Ectodermal cell (in vitro differentiated cells): ENCODE measurements around the gene AGR3. TPM values are rescaled to one million over a fixed set of nuclear protein-coding genes. Genes with fewer than 3 reads are reported as not detected.

ENCODE experiments used
- H3K27ac ChIP-seq: 2 replicates; pipeline ENCODE4 v1.7.0; 2013; ENCODE audit warnings: mild to moderate bottlenecking, low read depth, low read length; ENCODE audit not compliant: insufficient read depth, poor library complexity, severe bottlenecking
- H3K27me3 ChIP-seq: 2 replicates; pipeline ENCODE4 v1.7.0; 2013; ENCODE audit warnings: mild to moderate bottlenecking, low read length; ENCODE audit not compliant: insufficient read depth, control insufficient read depth, poor library complexity, severe bottlenecking
- H3K36me3 ChIP-seq: one replicate; pipeline ENCODE4 v1.7.0; 2013; ENCODE audit warnings: low read length; ENCODE audit not compliant: control insufficient read depth, insufficient read depth
- H3K4me1 ChIP-seq: one replicate; pipeline ENCODE4 v1.7.0; 2013; ENCODE audit warnings: low read length; ENCODE audit not compliant: control insufficient read depth, insufficient read depth
- H3K4me3 ChIP-seq: 2 replicates; pipeline ENCODE4 v1.7.0; 2013; ENCODE audit warnings: low read depth, low read length, control low read depth; ENCODE audit not compliant: insufficient read depth
- H3K9me3 ChIP-seq: 2 replicates; pipeline ENCODE4 v1.7.0; 2013; ENCODE audit warnings: mild to moderate bottlenecking, low read length, moderate library complexity; ENCODE audit not compliant: control insufficient read depth
- WGBS, 2 experiments: methylation state at CpG; one replicate each; pipeline ENCODE4 v1.1.7; 2013; ENCODE audit warnings: missing lambda C conversion rate in 2 of 2; 5-methylcytosine and 5-hydroxymethylcytosine counted together
- polyA plus RNA-seq, 4 experiments: library from polyadenylated mRNA; stranded (reverse); fragments of 50-300 nt; gene quantifications; one replicate each; pipeline ENCODE4 v1.2.3, GENCODE V29; 2013

AGR3 gene
- polyA plus RNA-seq (2013, experiment 1 of 4), result not detected
- not detected for polyA plus RNA-seq (2013, experiment 2 of 4)
- not detected for polyA plus RNA-seq (2013, experiment 3 of 4)
- not detected for polyA plus RNA-seq (2013, experiment 4 of 4)

DNA sequence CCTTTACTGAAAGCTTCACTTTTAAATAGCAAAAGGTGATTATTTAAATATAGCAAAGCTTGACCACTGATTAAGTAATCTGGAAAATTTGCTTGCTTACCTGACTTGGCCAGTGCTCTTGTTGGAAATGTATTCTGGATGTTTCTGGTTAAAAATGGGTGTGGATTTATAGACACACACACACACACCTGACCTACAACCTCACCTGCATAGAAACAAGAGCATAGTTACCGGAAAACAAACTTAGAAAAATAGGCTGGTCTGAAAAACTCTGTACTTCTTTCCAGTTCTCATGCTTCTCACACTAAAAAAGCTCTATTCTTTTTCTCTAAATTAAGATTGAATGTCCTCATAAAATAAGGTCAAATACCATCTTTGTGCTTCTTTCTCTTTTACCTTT is at the start of gene AGR3:
Gene AGR3, minus strand, starts transcription at position 140 of the 400 bp plus-strand sequence. CDS start 3,365 bp downstream, outside the sequence.
- no peaks in the 10 kb centered on the region for H3K9me3 ChIP-seq
- H3K27ac ChIP-seq, result no peak within 1 kb of the TSS
- no peaks in the 10 kb centered on the region for H3K4me1 ChIP-seq
- H3K4me3 ChIP-seq, result no peak within 1 kb of the TSS
- 100% methylated on average over 1 of the region's 1 CpG for WGBS, 2 experiments
- no peaks in the 10 kb centered on the region for H3K36me3 ChIP-seq
- no peaks in the 10 kb centered on the region for H3K27me3 ChIP-seq

DNA sequence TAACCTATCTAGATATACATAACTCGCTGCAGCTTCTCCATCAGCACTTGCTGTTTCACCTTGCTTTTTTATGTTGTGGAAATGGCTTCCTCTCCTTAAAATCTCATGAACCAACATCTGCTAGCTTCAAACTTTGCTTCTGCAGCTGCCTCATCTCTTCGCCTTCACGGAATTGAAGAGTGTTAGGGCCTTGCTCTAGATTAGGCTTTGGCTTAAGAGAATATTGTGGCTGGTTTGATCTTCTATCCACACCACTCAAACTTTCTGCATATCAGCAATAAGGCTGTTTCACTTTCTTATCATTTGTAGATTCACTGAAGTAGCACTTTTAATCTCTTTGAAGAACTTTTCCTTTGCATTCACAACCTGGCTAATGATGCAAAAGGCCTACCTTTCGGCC is 49.2 kb upstream of the AGR3 start:
- no peaks in the 10 kb centered on the region for H3K4me1 ChIP-seq
- H3K9me3 ChIP-seq, result no peaks in the 10 kb centered on the region
- WGBS, 2 experiments, result 98% methylated on average over 4 of the region's 4 CpGs
- no peak overlapping the region for H3K4me3 ChIP-seq
- H3K27ac ChIP-seq, result no peak overlapping the region
- no peaks in the 10 kb centered on the region for H3K27me3 ChIP-seq
- no peaks in the 10 kb centered on the region for H3K36me3 ChIP-seq

DNA sequence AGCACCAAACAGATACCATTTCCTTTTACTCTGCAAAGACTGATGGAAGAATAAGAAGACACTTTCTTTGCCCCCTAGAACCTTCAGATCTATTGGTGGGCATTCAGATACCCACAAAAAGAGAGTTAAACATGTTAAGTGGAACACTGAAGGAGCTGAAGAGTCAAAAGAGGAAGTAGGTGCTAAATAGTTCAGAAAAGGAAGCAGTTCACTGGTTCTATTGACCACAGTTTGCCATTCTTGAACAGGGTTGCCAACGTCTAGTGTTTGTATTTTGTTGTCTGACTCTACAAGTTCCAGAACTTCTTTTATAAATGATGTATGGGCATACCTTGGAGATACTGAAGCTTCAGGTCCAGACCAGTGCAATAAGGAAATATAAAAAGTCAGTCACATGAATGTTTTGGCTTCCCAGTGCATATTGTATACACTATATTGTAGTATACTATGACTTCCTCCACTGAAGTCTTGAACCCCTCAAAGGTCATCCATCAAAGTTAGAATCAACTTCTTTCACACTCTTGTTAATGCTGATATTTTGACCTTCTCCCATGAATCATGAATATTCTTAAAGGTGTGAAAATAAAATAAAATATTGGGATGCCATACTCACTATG is 47.5 kb upstream of the AGR3 start:
- Histone ChIP-seq H3K27ac (no peak overlapping the region), H3K36me3 (no peaks in the 10 kb centered on the region)
- 86 to 88% methylated on average over 1 of the region's 1 CpG for WGBS, 2 experiments

DNA sequence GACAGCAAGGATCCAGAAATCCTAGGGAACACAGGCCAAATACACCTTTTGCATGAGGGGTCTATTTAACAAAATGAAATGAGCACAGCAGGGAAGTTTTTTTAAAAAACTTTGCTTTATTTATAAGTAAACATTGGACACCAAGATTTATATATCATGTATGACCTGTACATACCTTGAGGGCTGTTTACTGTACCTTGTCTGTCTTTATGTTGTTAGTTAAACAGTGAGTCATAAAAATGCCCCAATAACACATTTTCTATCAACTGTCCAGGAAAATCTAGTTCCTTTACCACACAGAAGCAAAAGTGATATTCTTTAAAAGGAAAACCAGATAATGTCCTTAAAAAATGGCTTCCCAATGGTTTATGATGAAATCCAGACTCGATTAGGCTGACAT is 45.1 kb upstream of the AGR3 start:
- H3K27me3 ChIP-seq, result no peaks in the 10 kb centered on the region
- H3K9me3 ChIP-seq, result no peaks in the 10 kb centered on the region
- 89 to 100% methylated on average over 1 of the region's 1 CpG for WGBS, 2 experiments
- no peaks in the 10 kb centered on the region for H3K4me1 ChIP-seq
- no peak overlapping the region for H3K27ac ChIP-seq
- H3K36me3 ChIP-seq, result no peaks in the 10 kb centered on the region
- no peak overlapping the region for H3K4me3 ChIP-seq

More for the DNA sequence above, 47.5 kb upstream of the AGR3 start:
- H3K4me3 ChIP-seq, result no peak overlapping the region
- no peaks in the 10 kb centered on the region for H3K9me3 ChIP-seq
- no peaks in the 10 kb centered on the region for H3K4me1 ChIP-seq
- no peaks in the 10 kb centered on the region for H3K27me3 ChIP-seq

DNA sequence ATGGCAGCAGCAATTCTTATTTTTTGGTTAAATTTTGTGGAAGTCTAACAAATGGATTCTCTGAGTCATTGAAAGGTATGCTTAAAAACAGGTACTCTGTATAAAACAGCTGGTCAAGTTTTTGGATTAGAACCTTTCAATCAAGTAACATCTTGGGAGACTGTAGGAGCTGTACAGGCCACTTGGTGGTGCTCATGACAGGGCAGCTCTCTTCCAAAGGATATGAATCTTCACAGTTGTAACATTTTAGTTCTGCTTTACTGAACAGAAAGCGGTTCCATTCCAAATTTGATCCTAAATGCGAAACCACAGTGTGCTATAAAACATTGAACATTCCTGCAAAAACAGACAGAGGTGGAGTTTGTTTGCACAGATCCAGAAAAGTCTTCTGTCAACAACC is 44.5 kb upstream of the AGR3 start:
- H3K27me3 ChIP-seq, result no peaks in the 10 kb centered on the region
- WGBS, 2 experiments, result 92 to 96% methylated on average over 2 of the region's 2 CpGs
- H3K4me3 ChIP-seq, result no peak overlapping the region
- H3K36me3 ChIP-seq, result no peaks in the 10 kb centered on the region
- no peak overlapping the region for H3K27ac ChIP-seq
- H3K9me3 ChIP-seq, result no peaks in the 10 kb centered on the region
- H3K4me1 ChIP-seq, result peaks cover 6% of the 10 kb centered on the region

DNA sequence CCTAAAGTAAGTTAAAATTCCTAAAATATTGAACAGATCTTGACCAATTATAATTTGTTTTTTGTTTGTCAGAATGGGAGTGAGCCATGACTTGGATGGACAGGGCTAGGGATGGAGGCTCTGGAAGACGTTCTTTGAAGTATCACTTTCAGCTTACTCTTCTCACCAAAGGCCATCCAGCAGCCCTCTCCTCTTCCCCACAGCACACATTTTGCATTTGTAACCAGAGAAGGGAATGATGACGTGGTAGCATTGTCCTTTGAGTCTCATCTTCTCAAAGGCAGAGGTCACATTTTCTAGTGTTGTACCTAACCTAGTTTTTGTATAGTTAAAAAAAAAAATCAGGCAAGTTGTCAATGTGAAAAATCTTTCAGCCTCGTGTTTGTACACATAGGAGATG is 43.8 kb upstream of the AGR3 start:
- Histone ChIP-seq H3K27me3 (no peaks in the 10 kb centered on the region), H3K27ac (no peak overlapping the region), H3K4me1 (peaks cover 9% of the 10 kb centered on the region), H3K4me3 (no peak overlapping the region), H3K9me3 (no peaks in the 10 kb centered on the region), H3K36me3 (no peaks in the 10 kb centered on the region)
- 57 to 66% methylated on average over 2 to 3 of the region's 3 CpGs for WGBS, 2 experiments

DNA sequence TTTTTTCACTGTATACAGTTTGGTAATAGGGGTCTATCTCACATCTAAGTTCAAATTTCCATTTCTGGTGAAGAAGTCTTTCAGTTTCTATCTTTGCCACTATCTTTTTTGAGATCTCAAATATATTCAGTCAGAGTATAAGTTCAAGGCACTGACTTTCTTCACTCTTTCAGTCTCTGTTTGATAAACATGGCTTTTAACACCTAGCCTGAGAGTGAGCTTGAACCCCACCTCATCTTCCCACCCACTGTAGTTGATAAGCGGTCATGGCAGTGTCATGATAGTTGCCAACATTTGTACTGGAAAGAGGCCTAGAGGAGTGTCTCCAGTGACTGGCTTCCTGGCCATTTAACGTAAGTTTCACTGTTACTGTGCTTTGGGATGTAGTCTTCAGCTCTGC is 41.2 kb upstream of the AGR3 start:
- Histone ChIP-seq H3K36me3 (no peaks in the 10 kb centered on the region), H3K27me3 (no peaks in the 10 kb centered on the region), H3K9me3 (no peaks in the 10 kb centered on the region), H3K4me1 (peaks cover 9% of the 10 kb centered on the region), H3K4me3 (no peak overlapping the region), H3K27ac (no peak overlapping the region)
- 95 to 98% methylated on average over 2 of the region's 2 CpGs for whole genome bisulfite sequencing, 2 experiments

DNA sequence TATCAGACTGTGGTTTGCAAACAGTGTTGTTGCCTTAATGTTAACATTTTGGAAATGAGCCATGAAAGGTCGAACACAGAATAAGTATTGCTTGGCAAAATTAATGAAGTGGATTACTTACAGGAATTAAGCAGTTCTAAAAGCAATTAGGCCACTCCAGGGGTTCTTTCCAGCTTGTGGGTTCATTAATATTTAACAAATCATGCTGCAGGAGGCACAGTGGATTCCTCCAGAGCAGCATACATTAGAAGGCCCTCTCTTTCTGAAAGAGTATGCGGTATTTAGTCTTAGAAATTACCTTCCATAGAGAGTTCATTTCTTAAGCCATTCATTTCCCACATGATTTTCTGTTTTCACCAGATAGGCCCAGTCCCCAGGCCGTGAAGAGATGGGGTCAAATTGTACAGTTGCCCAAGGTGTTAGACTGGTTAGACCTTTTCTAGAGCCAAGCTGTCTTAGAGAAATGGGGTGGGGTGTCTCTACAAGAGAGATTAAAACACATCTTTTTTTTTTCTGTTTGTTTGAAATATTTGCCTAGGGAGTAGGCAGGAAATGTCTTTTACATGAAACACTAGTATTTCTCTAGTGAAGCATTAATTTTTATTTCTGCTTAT is 40.0 kb upstream of the AGR3 start:
- WGBS, 2 experiments, result 83 to 85% methylated on average over 3 of the region's 3 CpGs
- Histone ChIP-seq H3K27ac (no peak overlapping the region), H3K4me3 (no peak overlapping the region), H3K4me1 (peaks cover 14% of the 10 kb centered on the region), H3K27me3 (no peaks in the 10 kb centered on the region), H3K9me3 (no peaks in the 10 kb centered on the region), H3K36me3 (no peaks in the 10 kb centered on the region)

DNA sequence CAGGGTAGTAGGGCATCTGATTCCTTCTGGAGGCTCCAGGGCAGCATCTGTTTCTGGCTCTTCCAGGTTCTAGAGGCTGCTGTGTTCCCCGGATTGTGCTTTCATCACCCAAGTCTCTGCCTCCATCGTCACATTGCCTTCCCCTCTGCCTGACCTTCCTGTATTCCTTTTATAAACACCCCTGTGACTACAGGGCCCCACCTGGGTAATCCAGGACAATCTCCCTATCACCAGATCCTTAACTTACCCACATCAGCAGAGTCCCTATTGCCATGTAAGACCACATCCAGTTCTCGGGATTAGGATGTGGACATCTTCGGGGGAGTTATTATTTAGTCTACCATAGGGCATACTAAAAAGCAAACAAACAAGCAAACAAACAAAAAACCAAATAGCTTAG is 39.4 kb upstream of the AGR3 start:
- no peaks in the 10 kb centered on the region for H3K27me3 ChIP-seq
- no peak overlapping the region for H3K27ac ChIP-seq
- H3K4me3 ChIP-seq, result no peak overlapping the region
- peaks cover 16% of the 10 kb centered on the region for H3K4me1 ChIP-seq
- no peaks in the 10 kb centered on the region for H3K36me3 ChIP-seq
- H3K9me3 ChIP-seq, result no peaks in the 10 kb centered on the region
- whole genome bisulfite sequencing, 2 experiments, result 91 to 95% methylated on average over 2 to 4 of the region's 4 CpGs

DNA sequence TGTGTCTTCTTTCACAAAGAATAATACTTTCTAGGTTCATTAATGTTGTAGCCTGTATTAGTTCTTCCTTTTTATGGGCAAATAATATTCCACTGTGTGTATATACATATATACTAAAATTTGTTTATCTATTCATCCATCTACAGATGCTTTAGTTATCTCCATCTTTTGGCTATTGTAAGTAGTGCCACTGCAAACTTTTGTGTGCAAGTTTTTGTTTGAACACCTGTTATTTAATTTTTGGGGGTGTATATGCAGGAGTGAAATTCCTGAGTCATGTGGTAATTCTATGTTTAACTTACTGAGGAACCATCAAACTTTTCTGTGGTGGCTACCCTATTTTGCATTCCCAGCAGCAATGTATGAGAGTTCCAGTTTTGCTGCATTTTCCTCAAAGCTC is 37.7 kb upstream of the AGR3 start:
- Histone ChIP-seq H3K27me3 (no peaks in the 10 kb centered on the region), H3K36me3 (no peaks in the 10 kb centered on the region), H3K4me1 (peaks cover 16% of the 10 kb centered on the region), H3K9me3 (no peaks in the 10 kb centered on the region), H3K27ac (no peak overlapping the region), H3K4me3 (no peak overlapping the region)
